OCI-LY7 (cell line): ENCODE measurements around the gene VSIR. TPM values are rescaled to one million over a fixed set of nuclear protein-coding genes. Genes with fewer than 3 reads are reported as not detected.

ENCODE experiments used
- BruUV-seq: library from RNA; stranded (reverse); fragments of 400-500 nt; replicated peaks from 2 replicates; lab custom pipeline; 2021; lab: Mats Ljungman, UMichigan
- CTCF ChIA-PET: fragments of 300-600 bp; sonication (Branson Sonifier 250); formaldehyde crosslinking; loops from one replicate; lab custom pipeline; 2022; ENCODE audit warnings: antibody characterized with exemption; ENCODE audit not compliant: unreplicated experiment; lab: Charles Lee
- POLR2A ChIA-PET: fragments of 300-600 bp; sonication (Branson Sonifier 250); formaldehyde crosslinking; loops from one replicate; lab custom pipeline; 2022; ENCODE audit warnings: antibody characterized with exemption; lab: Charles Lee
- DNase-seq: peaks from one replicate; pipeline ENCODE4 v3.0.0-alpha.2; 2015; ENCODE audit warnings: low spot score
- H2AFZ ChIP-seq: fragments of 200-600 bp; sonication (generic), shearing (Covaris generic); 2 replicates; pipeline ENCODE4 v1.6.1; 2014; ENCODE audit warnings: mild to moderate bottlenecking, antibody characterized with exemption, low read length, moderate library complexity
- H3K27ac ChIP-seq: fragments of 200-600 bp; sonication (generic); 2 replicates; pipeline ENCODE4 v1.5.1; 2014; ENCODE audit warnings: mixed run types, low read depth, mild to moderate bottlenecking, moderate library complexity, low read length, inconsistent platforms; ENCODE audit not compliant: poor library complexity, severe bottlenecking
- H3K36me3 ChIP-seq: fragments of 200-600 bp; sonication (generic); 2 replicates; pipeline ENCODE4 v1.6.1; 2014; ENCODE audit warnings: mild to moderate bottlenecking, antibody characterized with exemption, low read length, moderate library complexity, mixed read lengths; ENCODE audit not compliant: insufficient read depth
- H3K4me1 ChIP-seq: fragments of 200-600 bp; sonication (generic); 2 replicates; pipeline ENCODE4 v1.5.1; 2014; ENCODE audit warnings: mild to moderate bottlenecking, low read length; ENCODE audit not compliant: insufficient read depth, poor library complexity, severe bottlenecking
- H3K4me2 ChIP-seq: fragments of 200-600 bp; sonication (generic); 2 replicates; pipeline ENCODE4 v1.6.1; 2014; ENCODE audit warnings: mild to moderate bottlenecking, low read length
- H3K4me3 ChIP-seq: fragments of 200-600 bp; sonication (generic); 2 replicates; pipeline ENCODE4 v1.5.1; 2014; ENCODE audit warnings: mild to moderate bottlenecking, low read depth, low read length; ENCODE audit not compliant: poor library complexity, severe bottlenecking
- H3K79me2 ChIP-seq: fragments of 200-600 bp; sonication (generic); 2 replicates; pipeline ENCODE4 v1.6.1; 2016; ENCODE audit warnings: low read depth, mild to moderate bottlenecking, low read length, moderate library complexity, mixed read lengths; ENCODE audit not compliant: insufficient read depth
- H3K9me2 ChIP-seq: fragments of 200-600 bp; sonication (generic); 2 replicates; pipeline ENCODE4 v1.6.1; 2016; ENCODE audit warnings: mild to moderate bottlenecking, low read length, mixed read lengths; ENCODE audit not compliant: insufficient read depth
- H3K9me3 ChIP-seq: fragments of 200-600 bp; sonication (generic); 2 replicates; pipeline ENCODE4 v1.6.1; 2014; ENCODE audit warnings: mild to moderate bottlenecking, mixed run types, low read length, mixed read lengths
- H4K20me1 ChIP-seq: fragments of 200-600 bp; sonication (generic); 2 replicates; pipeline ENCODE4 v1.6.1; 2014; ENCODE audit warnings: mild to moderate bottlenecking, antibody characterized with exemption, low read length, moderate library complexity, mixed read lengths; ENCODE audit not compliant: insufficient read depth
- EZH2phosphoT487 ChIP-seq: fragments of 200-600 bp; sonication (generic); IDR thresholded peaks from 2 replicates; pipeline ENCODE4 v1.6.1; 2018; ENCODE audit warnings: low read depth, borderline replicate concordance, mild to moderate bottlenecking, mixed run types, antibody characterized with exemption, low read length, moderate library complexity, mixed read lengths
- intact Hi-C: fragments of 100-400 bp; cut with micrococcal nuclease; formaldehyde crosslinking; loops from one replicate; pipeline ENCODE4 v1.10.0; 2022; ENCODE audit not compliant: unreplicated experiment
- total RNA-seq, 2 experiments: library from RNA; depleted of rRNA in 1 of 2; stranded (reverse); fragments of >200 nt in 1 of 2; shearing (Covaris generic) in 1 of 2; gene quantifications; 2 replicates each; pipeline ENCODE4 v1.2.3, GENCODE V29; 2014 to 2022
- TF ChIP-seq, protein P1 (sequence below): fragments of 200-600 bp; sonication (generic); conservative IDR thresholded peaks from 2 replicates; pipeline ENCODE4 v1.5.1; 2014; ENCODE audit warnings: mild to moderate bottlenecking, antibody characterized with exemption, low read length, moderate library complexity, mixed read lengths

The VSIR gene
- total RNA-seq, 2 experiments from 2014 or later = 2.2 to 9.0 TPM

DNA sequence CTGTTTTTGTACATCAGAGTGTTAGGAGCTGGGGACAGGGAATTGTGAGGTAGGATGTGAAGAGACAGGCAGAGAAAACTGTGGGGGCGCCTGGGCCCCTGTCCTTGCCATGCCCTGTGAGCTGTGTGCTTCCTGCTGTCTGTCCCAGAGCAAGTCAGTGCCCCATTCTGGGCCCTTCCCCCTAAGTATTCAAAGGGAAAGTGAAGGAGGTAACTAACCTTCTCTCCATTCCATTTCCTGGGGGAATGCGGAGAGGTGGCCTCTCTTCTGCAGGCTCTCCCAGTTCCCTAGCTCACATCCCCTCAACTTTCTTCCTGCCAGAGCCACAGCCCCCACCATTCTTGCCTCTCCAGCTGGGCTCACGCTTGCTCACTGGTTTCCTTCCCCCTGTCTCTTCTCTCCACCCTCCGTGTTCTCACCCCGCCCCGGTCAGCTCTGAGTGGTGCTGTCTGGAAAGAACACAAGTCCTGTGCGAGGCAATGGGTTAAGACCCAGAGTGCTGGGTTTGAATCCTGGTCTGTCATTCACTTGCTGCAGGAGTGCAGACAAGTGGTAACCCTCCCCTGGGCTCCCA, 9.7 kb upstream of the VSIR start:
- no peaks in the 10 kb centered on the region for H3K9me2 ChIP-seq
- no peak overlapping the region for H3K27ac ChIP-seq
- H3K4me2 ChIP-seq = no peak overlapping the region
- BruUV-seq = no TSS peak
- TF ChIP-seq EZH2phosphoT487 = no peak
- TF ChIP-seq, protein P1, sequence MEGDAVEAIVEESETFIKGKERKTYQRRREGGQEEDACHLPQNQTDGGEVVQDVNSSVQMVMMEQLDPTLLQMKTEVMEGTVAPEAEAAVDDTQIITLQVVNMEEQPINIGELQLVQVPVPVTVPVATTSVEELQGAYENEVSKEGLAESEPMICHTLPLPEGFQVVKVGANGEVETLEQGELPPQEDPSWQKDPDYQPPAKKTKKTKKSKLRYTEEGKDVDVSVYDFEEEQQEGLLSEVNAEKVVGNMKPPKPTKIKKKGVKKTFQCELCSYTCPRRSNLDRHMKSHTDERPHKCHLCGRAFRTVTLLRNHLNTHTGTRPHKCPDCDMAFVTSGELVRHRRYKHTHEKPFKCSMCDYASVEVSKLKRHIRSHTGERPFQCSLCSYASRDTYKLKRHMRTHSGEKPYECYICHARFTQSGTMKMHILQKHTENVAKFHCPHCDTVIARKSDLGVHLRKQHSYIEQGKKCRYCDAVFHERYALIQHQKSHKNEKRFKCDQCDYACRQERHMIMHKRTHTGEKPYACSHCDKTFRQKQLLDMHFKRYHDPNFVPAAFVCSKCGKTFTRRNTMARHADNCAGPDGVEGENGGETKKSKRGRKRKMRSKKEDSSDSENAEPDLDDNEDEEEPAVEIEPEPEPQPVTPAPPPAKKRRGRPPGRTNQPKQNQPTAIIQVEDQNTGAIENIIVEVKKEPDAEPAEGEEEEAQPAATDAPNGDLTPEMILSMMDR = no peak
- intact Hi-C loops = no loop called here
- DNase-seq = no peak
- ChIA-PET POLR2A (no interaction called here), CTCF (no interaction called here)
- no peaks in the 10 kb centered on the region for H3K4me1 ChIP-seq
- no peaks in the 10 kb centered on the region for H4K20me1 ChIP-seq
- H3K36me3 ChIP-seq = no peaks in the 10 kb centered on the region
- no peak overlapping the region for H2AFZ ChIP-seq
- no peak overlapping the region for H3K4me3 ChIP-seq
- no peaks in the 10 kb centered on the region for H3K9me3 ChIP-seq
- H3K79me2 ChIP-seq = no peaks in the 10 kb centered on the region

DNA sequence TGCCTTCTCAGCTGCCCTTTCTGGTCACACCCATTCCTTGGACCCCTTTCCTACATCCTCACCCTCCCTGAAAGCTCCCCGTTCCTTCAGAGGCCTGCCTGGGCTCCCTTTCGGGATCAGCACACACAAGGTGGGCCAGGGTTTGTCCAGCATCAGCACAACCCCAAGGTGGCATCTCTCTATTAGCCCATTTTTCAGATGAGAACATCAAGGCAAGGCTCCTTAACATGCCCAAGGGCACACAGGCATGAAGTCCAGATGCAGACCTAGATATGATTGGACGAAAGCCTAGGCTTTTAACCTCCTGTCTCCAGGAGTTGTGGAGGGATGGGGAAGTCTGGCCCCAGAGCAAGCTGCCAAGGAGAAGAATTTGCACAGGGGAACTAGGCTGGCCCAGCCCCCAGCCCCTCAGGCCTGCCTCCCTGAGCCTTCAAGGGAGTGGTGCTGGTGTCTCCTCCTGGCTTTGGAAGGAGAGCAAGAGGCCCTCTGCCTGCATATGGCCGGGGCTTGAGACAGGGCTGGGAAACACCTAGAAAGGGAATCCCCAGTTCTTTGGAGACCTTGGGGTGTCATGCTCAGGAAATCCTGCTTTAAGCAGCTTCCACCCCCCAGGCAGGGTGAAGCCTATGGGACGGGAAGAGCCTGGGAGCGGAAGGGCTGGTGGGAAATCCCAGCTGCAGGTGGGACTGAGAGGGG, 9.0 kb upstream of the VSIR start:
- POLR2A ChIA-PET = no interaction called here
- H3K36me3 ChIP-seq = no peaks in the 10 kb centered on the region
- CTCF ChIA-PET = no interaction called here
- H3K4me1 ChIP-seq = no peaks in the 10 kb centered on the region
- no peaks in the 10 kb centered on the region for H3K79me2 ChIP-seq
- no TSS peak for BruUV-seq
- H4K20me1 ChIP-seq = no peaks in the 10 kb centered on the region
- no peak for DNase-seq
- H3K9me2 ChIP-seq = no peaks in the 10 kb centered on the region
- no peak overlapping the region for H3K4me3 ChIP-seq
- intact Hi-C loops = no loop called here
- TF ChIP-seq, protein P1 = no peak
- TF ChIP-seq EZH2phosphoT487 = no peak
- no peak overlapping the region for H3K4me2 ChIP-seq
- no peaks in the 10 kb centered on the region for H3K9me3 ChIP-seq
- no peak overlapping the region for H3K27ac ChIP-seq
- no peak overlapping the region for H2AFZ ChIP-seq

GRCh38 chr10:71780719-71781118, 7.4 kb upstream of the VSIR start:
- H3K27ac ChIP-seq = no peak overlapping the region
- CTCF ChIA-PET = no interaction called here

More at GRCh38 chr10:71780719-71781118, 7.4 kb upstream of the VSIR start:
- intact Hi-C loops = no loop called here
- H3K9me3 ChIP-seq = no peaks in the 10 kb centered on the region
- no TSS peak for BruUV-seq
- peaks cover 13% of the 10 kb centered on the region for H3K4me1 ChIP-seq
- POLR2A ChIA-PET = no interaction called here
- H4K20me1 ChIP-seq = no peaks in the 10 kb centered on the region
- no peak overlapping the region for H3K4me2 ChIP-seq
- TF ChIP-seq EZH2phosphoT487 = no peak
- TF ChIP-seq, protein P1 = peak; percentile 54
- H3K36me3 ChIP-seq = no peaks in the 10 kb centered on the region
- no peaks in the 10 kb centered on the region for H3K9me2 ChIP-seq
- no peak overlapping the region for H3K4me3 ChIP-seq
- no peaks in the 10 kb centered on the region for H3K79me2 ChIP-seq
- peak; percentile 28 for DNase-seq
- no peak overlapping the region for H2AFZ ChIP-seq
